ENCODE results near the gene GPX6.
"Not testable (repeated sequence)": the region's sequence is repeated elsewhere in the genome, so short reads cannot be mapped to it uniquely, and the experiment has no call there.

Gene GPX6

DNA sequence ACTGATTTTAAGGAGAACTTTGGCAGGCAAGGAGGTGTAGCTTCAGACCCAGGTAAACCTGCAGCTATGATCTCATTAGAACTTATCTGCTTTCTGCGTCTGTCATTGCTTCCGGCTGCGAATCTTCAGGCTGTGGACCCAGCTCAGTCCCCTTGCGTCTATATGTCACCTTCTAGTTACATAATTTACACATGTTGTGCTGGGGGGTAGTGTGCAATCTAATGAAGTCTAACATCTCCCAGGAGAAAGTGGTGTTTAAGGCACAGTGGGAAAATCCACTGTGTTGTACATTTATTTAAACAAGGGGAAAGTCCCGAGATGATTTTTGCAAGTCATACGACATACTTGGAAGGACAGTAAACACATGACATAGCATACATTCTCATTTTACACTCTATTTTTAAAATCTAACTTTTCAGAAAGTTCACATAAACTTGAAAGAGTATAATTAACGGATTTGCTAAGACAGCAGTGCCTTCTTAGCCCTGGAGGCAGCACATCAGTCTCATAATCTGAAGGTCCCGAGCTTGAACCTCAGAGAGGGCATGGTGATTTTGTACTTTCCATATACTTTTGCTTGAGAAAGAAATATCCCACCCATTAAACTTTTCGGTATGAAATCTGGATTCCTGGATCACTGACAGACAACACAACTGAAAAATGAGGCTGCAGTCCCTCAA lies 35.2 kb downstream of the GPX6 start:
- DNase-seq (ENCODE audit: low read depth) = no peak

DNA sequence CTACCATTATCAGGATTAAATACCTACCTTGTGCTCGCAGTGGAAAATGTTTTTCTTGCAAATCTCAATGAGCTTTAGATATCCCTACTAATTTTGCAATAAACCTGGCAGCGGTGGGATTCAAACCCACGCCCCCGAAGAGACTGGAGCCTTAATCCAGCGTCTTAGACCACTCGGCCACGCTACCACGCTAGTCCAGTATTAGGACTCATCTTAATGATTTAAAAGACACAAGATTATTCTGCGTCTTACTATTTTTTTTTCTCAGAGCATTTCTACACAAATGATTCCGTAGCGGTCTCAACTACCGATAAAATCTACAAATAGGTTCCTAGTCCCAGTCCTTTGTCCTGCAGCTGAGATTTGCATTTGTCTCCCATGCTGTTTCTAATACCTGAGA lies 37.1 kb downstream of the GPX6 start:
- no peak for DNase-seq (ENCODE audit: low read depth)

- no peak for DNase-seq (ENCODE audit: low read depth)
Observed at GRCh38 chr6:28474441-28475219, 41.0 kb downstream of the GPX6 start.

DNA sequence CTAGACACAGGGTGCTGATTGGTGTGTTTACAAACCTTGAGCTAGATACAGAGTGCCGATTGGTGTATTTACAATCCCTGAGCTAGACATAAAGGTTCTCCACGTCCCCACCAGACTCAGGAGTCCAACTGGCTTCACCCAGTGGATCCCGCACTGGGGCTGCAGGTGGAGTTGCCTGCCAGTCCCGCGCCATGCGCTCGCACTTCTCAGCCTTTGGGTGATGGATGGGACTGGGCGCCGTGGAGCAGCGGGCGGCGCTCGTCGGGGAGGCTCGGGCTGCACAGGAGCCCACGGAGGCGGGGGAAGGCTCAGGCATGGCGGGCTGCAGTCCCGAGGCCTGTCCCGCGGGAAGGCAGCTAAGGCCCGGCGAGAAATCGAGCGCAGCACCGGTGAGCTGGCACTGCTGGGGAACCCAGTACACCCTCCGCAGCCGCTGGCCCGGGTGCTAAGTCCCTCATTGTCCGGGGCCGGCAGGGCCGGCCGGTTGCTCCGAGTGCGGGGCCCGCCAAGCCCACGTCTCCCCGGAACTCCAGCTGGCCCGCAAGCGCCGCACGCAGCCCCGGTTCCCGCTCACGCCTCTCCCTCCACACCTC lies 46.3 kb downstream of the GPX6 start:
- DNase-seq (ENCODE audit: low read depth) = not testable (repeated sequence)

GRCh38 chr6:28468056-28468455 lies 47.5 kb downstream of the GPX6 start:
- DNase-seq (ENCODE audit: low read depth) = no peak

- DNase-seq (ENCODE audit: low read depth) = no peak
Observed at GRCh38 chr6:28462401-28462800, 53.2 kb downstream of the GPX6 start.

DNA sequence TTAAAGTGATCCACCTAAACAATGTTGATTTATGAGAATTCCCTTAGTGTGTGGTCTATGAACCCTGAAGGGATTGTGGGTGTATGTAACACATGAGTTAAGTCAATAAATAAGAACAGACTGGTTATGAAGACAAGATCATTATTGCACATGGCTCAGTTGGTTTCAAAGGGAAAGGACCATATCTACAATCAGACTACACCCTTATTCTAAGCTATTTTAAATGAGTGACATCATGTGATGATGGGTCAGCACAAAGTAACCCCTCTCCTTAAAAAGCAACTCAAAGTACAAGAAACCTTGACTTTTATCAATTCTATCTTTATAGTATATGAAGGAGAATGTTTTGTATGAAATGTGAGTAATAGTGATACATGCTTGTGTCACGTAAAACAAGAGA lies 57.0 kb downstream of the GPX6 start:
- DNase-seq (ENCODE audit: low read depth) = no peak
